ENCODE measurements around the gene CDH4.

The CDH4 gene

GRCh38 chr20:61638802-61639585 is 386.9 kb downstream of the CDH4 start:
- no peaks in the 10 kb centered on the region for H3K4me1 ChIP-seq (ENCODE audit: control insufficient read depth in 1 of 2, insufficient read depth in 1 of 2, low read depth in 1 of 2, low read length in 1 of 2)
- no peak overlapping the region for H3K27ac ChIP-seq
- TF ChIP-seq CTCF (IDR thresholded peaks at IDR 0.05): no peak
- H3K4me3 ChIP-seq (ENCODE audit: low read depth in 1 of 2, low read length in 1 of 2): no peak overlapping the region
- H3K9me3 ChIP-seq: no peaks in the 10 kb centered on the region
- no peaks in the 10 kb centered on the region for H3K36me3 ChIP-seq
- H3K27me3 ChIP-seq: no peaks in the 10 kb centered on the region

- TF ChIP-seq CTCF (IDR thresholded peaks at IDR 0.05): no peak
- H3K27me3 ChIP-seq: no peaks in the 10 kb centered on the region
- H3K36me3 ChIP-seq: no peaks in the 10 kb centered on the region
- H3K4me3 ChIP-seq (ENCODE audit: low read depth in 1 of 2, low read length in 1 of 2): no peak overlapping the region
- H3K9me3 ChIP-seq: no peaks in the 10 kb centered on the region
- no peak overlapping the region for H3K27ac ChIP-seq
- no peaks in the 10 kb centered on the region for H3K4me1 ChIP-seq (ENCODE audit: control insufficient read depth in 1 of 2, insufficient read depth in 1 of 2, low read depth in 1 of 2, low read length in 1 of 2)
These were observed 388.2 kb downstream of the CDH4 start for GRCh38 chr20:61640131-61640870.

- Histone ChIP-seq H3K4me1 (ENCODE audit: control insufficient read depth in 1 of 2, insufficient read depth in 1 of 2, low read depth in 1 of 2, low read length in 1 of 2) (no peaks in the 10 kb centered on the region), H3K9me3 (no peaks in the 10 kb centered on the region), H3K36me3 (no peaks in the 10 kb centered on the region), H3K27me3 (no peaks in the 10 kb centered on the region), H3K27ac (no peak overlapping the region), H3K4me3 (ENCODE audit: low read depth in 1 of 2, low read length in 1 of 2) (no peak overlapping the region)
- TF ChIP-seq CTCF (IDR thresholded peaks at IDR 0.05): no peak
These were observed 388.8 kb downstream of the CDH4 start for GRCh38 chr20:61640871-61641245.

- no peak for TF ChIP-seq CTCF (IDR thresholded peaks at IDR 0.05)
- Histone ChIP-seq H3K4me3 (ENCODE audit: low read depth in 1 of 2, low read length in 1 of 2) (no peak overlapping the region), H3K27ac (no peak overlapping the region), H3K4me1 (ENCODE audit: control insufficient read depth in 1 of 2, insufficient read depth in 1 of 2, low read depth in 1 of 2, low read length in 1 of 2) (no peaks in the 10 kb centered on the region), H3K9me3 (no peaks in the 10 kb centered on the region), H3K36me3 (no peaks in the 10 kb centered on the region), H3K27me3 (no peaks in the 10 kb centered on the region)
These were observed 391.8 kb downstream of the CDH4 start for GRCh38 chr20:61643656-61644377.

GRCh38 chr20:61644378-61645076 is 392.5 kb downstream of the CDH4 start:
- no peaks in the 10 kb centered on the region for H3K4me1 ChIP-seq (ENCODE audit: control insufficient read depth in 1 of 2, insufficient read depth in 1 of 2, low read depth in 1 of 2, low read length in 1 of 2)
- TF ChIP-seq CTCF (IDR thresholded peaks at IDR 0.05): no peak

More at GRCh38 chr20:61644378-61645076, 392.5 kb downstream of the CDH4 start:
- Histone ChIP-seq H3K4me3 (ENCODE audit: low read depth in 1 of 2, low read length in 1 of 2) (no peak overlapping the region), H3K9me3 (no peaks in the 10 kb centered on the region), H3K36me3 (no peaks in the 10 kb centered on the region), H3K27me3 (no peaks in the 10 kb centered on the region), H3K27ac (no peak overlapping the region)
